ENCODE results near the gene POLR1A.

The POLR1A gene

DNA sequence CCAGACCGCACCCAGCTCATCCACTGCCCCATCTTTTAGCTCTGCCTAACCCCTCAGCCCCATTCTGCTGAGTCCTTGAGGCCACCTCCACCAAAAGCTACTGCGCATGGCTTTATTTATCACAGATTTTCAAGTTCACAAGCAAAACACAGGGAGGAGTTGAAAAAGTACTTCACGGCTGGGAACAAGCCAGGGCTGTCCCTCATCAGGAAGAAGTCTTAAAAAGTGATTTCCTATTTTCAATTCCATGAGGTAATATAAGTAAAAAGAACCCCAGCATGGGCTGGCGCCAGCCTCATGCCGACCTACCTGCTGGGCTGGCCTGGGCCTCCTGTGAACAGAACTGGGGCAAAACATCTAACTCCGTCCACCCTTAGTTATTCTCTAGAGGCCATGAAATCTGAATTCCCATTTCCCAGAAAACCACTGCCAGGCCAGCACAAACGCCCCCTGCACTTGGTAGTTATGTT lies 69.0 kb downstream of the POLR1A start:
- no peak for DNase-seq

DNA sequence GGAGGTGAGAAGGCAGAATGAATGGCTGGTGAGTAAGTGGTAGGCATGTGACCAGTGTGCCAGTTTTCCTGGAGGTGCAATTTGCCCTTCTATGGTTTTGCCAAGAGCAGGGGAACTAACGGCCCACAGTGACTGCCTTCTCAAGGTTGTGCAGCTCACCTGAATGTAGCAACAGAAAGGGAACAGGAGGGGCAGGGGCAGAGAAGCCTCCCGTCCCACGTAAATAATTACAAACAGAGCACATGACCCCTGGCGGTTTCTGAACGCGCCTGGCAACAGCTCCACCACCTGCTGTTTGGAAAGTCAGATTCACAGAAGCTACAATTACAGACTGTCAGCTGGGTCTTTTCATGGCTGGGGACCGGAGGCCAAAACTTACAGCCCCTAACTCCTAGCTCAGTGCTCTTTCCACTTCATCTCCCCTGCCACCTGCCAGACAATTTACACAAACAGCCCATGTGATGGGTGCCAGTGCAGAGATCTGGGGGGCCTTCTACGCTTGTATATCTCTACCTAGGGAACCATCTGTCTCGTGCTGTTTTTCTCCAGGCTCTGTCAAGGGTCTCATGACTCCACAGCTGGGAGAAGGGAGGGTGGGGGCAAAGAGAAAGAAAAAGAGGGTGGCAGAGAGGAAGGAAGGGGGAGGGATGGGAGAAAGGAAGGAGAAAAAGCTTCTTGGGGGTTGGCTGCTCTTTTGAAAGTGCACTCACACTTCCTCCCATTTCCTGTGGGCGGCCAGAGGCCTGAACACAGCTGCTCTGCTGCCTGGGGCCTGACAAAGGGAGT lies 69.6 kb downstream of the POLR1A start:
- peak; percentile 68 for DNase-seq

DNA sequence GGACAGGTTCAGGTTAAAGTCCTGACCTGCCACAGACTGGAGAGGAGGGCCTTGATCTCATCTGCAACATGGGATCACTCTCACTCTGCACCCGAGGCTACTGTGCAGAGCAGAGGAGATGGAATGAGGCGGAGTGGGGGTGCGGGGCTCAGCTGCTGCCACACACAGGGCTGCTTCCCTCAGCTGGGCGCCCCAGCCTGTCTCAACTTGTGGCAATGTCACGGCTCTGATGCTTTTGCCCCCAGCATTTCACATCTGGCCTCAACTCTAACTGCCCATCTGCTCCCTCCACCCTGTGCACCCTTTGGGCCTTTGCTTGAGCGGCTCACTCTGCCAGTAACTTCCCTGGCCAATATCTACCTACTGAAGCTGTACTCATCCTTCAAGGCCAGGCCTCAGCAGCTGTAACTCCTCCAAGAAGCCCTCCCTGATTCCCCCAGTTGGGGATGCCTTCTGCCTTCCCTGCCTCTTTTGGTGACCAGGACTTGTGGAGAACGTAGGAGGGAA lies 70.3 kb downstream of the POLR1A start:
- no peak for DNase-seq

DNA sequence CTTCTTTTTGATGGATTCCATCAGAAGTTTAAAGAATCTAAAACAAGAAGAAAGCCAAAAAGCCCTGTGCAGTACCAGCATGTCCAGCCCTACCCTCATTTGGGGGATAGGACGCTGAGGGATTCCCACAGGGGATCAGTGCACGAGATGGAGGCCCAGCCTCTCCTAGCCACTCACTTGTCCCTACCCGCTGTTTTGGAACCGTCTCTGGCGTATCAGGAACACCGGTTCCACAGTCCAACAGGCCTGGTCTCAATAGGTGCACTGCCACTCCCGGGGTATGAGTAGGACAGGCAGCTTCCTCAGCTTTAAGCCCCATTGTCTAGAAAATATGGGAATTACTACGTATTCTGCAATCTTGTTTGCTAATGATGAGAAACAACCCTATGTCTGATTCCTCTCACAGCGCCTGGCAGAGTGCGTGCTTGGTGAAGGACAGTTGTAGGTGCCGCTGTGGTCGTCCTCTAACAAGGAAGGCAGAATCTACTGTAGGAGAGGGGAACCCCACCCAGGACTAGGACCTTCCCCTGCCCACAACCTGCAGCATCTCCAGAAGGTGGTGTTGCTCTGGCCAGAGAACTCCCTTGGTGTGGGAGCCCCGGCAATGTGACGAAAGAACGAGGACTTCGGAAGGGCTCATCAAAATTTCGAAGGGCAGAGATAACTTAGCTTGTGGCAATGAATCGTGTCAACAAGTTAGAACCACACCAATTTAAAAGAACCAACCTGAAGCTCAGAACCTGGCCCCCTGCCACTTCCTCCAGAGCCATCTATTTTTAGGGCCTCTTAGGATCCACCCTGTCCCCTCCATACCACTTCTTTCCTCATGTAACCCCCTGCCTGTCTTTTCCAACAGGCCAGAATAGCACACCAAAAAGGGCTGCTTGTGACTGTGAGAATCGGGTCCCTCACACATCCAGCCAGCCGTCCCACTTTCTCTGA lies 71.7 kb downstream of the POLR1A start:
- no peak for DNase-seq

DNA sequence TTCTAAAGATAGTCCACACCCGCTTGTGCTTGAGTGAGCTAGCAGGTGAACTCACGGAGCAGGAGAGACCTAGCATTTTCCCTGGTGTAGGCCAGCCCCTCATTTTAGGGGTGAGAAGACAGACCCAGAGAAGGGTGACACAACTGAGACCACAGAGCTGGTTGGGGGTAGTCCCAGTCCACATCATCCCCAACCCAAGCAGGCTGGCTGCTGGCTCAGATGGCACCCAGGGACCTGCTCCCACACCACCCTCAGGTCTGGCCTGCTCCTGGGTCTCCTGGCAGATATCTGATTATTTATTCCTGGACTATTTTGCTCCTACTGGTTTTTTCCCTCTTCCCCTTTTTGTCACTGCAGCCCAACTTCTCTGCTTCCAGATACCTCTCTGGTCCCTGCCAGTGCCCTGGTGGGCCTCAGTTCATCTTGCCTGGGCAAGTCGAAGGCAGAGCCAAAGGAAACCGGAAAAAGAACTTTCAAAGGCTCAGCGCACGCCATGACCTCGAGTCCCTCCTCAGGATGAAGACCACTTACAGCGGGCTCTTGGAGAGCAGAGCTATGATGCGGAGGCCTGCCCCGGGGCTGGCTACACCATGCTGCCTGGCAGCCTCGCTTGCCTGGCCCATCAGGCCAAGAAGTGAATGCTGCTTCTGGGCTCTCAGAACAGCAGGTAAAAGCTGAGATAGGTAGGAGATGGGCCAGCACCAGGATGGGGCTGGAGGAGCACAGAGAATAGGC lies 72.7 kb downstream of the POLR1A start:
- DNase-seq, result no peak

DNA sequence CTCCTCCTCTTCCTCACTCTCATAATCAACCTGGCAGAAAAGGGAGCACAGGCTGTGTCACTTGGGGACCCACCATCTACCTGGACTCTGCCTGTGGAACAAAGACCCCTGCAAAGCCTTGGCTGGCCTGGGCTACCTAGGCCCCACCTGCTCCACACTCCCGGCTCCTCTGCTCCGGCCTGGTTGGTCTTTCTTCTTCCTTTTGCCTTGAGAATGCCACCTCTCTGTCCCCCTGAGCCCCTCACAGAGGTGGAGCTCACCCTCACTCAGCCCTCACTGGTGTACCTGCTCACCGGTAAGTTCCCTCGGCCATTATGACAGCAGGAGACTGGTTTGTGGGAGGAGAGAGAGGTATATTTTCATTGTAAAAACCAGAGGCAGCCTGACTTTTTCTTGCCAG lies 74.1 kb downstream of the POLR1A start:
- no peak for DNase-seq

DNA sequence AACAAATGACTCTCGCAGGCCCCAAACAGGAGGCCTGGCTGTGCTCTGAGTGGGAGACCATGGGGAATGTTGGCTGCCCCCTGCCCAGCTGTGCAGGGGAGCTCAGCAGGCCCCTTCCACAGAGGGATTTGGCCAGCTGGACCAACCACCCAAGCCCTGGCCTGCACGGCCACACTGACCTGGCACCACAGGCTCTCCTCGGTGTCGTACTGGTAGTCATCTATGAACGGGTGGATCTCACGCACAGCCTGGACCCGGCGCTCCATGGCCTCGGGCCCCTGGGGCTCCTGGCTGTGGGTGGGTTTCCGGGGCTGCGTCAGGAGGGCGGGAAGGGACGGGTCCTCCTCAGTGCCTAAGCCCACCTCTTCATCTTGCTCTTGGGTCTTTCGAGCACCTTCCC lies 74.5 kb downstream of the POLR1A start:
- DNase-seq, result no peak

DNA sequence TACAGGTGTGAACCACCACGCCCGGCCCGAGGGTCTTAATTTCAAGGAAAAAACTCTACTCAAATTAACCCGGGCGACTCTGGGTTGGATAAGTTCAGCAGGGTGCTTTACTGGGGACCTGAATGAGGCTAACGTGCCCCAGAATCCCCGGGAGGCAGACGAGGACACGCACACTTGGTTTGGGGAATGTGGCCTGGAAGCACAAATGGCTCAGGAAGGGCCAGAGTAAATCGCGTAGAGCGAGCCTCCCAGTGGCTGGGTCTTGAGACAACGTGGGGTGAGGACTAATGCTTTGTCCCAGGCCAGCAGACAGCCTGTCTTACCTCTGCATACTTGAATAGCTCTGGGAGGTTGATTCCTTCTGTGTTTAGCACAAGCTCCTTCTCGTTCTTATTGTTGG lies 75.8 kb downstream of the POLR1A start:
- no peak for DNase-seq

DNA sequence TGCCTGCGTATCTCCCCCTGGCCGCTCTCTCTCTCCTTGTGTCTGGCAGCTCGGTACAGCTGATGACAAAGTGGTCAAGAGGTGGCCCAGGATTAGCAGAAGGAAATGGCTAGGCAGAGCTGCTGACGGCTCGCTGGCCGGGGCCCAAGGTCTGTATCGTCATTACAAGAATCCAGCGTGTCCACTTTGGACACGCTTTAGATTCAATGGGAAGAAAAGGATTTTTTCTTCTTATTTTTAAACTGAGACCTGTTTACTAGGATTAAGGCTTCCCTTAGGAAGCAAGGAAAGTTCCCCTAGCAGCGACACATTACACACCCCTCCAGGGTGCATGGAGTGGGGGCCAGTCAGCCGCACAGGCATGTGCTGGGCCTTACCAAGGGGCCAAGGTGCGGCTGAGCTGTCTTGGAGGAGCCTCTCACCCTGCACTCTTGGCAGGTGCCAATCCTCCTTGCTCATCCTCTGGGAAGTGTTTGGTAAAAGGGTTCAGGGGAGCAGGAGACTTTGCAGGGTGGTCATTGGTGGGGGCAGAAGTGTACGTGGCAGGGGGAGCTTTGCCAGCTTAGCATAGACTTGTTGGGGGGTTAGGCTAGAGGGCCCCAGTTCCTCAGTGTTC lies 76.8 kb downstream of the POLR1A start:
- DNase-seq, result no peak

DNA sequence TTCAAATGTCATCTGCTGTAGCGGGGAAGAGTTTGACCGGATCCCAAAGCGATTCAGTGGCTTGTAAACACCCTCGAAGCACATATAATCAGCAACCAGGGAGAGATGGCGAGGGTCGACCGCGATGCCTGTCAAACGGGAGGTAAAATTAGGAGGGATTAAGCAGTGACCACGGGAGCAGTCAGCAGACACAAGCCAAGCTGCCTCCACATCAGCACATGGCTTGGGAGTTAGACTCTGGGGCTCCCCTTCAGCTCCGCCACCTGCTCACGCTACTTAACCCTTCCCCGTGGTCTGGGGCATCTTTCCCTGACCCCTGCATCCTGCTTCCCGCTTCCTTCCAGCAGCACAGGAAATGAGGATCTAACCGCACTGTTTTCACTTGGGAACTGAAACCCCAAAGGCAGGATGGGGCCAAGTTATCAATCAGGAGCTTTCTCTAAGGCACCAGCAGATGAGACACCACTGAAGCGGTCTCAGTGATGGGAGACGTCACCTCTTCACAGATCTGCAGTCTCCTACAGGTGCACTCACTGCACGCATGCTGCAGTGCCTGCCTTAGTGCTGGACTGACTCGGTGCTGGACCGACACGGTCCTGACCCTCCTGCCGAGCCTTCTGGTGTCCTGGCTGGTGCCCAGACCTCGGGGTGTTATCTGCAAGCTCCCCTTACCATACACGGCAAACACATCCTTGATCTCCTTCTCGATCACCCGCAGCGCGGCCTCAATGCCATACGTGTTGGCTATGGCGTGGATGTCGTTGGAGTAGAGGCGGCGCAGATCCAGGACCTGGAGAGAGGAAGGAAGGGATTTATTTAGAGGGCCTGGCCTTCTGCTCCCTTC lies 77.5 kb downstream of the POLR1A start:
- no peak for DNase-seq

DNA sequence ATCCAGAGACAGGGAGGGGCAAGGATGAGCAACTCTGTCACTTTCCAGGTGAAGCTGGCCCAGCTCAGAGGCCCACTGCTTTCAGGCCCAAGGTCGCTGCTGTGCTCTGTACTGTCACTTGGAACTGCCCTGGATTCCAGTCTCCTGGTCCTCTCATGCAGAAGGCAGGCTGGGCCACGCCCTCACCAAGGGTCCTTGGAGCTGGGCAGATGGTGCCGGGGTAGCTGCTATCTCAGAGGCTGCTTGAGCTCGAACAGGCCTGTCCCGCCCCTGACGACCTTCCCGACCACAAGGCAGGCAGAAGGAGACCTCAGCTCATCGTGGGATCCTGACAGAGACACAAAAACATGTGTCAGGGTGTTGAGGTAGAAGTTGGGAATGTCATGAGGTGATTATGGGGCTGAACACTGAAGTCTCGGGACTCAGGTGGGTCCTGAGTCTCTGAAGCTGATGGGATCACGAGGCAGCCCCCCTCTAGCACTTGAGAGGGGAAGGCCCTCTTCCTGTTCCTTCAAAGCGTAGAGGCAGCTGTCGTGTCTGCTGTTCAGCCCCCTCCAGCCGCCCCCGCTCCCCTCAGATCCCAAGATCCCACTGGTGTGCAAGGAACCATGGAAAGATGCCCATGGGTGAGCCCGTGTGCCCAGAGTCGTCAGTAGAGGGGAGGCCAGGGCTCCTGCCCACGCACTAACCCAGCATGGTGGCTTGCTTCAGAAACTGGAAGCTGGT lies 78.3 kb downstream of the POLR1A start:
- DNase-seq, result no peak

DNA sequence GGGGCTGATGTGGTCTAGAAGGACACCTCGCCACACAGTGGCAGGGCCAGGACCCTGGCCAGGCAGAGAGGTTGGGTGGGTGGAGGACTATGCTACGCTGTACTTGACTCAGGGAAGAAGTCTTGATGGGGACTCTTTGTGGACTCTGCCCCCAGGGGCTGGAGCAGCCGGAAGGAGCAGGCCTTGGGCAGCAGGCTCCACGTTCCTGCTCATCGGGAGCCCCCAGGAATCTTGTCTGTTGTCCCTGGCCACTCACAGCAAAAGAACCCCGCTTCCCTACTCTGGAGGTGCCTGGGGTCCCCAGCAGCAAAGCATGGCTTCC lies 79.0 kb downstream of the POLR1A start:
- DNase-seq, result no peak

DNA sequence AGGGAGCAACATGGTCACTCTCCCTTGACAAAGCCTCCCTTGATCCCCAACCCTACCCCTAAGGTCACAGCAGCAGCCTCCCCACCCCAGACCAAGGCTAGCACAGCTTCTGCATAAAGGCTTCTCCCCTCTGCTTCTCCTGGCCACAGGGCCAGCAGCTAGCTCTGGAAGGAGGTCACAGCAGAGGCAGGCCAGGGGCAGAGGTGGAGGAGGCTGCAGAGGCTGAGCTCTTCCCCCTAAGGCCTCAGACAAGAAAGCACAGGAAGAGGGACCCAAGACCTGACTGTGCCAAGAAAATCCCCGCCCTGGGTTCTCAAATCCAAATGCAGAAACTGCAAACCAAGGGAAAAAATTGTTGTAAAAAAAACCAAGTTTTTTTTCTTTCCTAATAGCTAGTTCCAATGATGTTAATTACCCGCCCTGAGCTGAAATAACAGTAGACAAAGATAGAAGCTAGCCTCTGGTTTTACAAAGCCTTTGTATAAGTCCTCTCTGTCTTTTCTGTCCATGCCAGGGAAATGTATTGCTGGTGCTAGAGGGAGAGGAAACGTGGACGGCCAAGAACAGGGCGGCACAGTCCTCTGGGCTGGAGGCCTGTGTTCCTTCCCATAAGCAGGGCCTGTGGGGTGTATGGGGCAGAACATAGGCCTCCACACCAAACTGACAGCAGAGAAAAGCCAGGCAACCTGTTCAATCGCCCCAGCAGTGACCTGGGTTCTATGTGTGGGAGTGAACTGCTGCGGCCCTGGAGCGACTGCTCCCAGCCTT lies 79.5 kb downstream of the POLR1A start:
- no peak for DNase-seq

DNA sequence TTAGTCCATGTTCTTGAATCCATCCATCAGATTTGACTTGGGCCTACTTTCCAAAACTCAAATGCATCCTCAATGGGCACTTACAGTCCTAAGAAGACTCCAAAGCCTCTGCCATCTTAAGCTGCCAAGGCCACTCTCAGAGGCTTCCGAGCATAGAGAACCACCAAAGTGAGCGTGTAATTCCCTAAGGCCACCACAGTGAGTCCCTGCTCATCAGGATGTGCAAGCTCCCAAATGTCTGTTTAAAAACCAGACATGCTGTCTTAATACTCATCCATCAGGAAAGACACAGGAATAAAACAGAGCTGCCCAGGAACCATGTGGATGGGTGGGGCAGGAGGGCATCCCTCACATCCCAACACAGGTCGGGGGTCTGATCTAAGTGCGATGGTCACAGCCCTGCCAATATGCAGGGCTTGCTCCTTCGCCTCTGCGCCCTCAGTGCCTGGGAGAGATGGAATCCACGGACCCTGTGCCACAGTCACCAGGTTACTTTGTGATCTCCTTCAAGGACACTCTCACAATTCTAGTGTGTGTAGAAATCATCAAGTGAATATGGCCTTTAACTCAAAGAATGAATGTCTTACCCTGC lies 80.4 kb downstream of the POLR1A start:
- no peak for DNase-seq

DNA sequence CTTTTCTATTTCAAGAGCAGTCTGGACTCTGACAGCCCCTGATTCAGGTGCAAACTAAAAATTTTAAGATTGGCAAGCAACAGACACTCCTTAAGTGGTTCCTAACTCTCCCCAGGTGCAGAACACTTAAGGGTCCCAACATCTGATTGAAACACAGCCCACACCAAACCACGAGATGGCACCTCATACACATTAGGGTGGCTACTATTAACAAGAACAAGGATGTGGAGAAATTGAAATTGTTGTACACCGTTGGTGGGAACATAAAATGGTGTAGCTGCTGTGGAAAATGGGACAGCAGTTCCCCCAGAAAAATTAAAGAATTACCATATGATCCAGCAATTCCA lies 82.3 kb downstream of the POLR1A start:
- no peak for DNase-seq

DNA sequence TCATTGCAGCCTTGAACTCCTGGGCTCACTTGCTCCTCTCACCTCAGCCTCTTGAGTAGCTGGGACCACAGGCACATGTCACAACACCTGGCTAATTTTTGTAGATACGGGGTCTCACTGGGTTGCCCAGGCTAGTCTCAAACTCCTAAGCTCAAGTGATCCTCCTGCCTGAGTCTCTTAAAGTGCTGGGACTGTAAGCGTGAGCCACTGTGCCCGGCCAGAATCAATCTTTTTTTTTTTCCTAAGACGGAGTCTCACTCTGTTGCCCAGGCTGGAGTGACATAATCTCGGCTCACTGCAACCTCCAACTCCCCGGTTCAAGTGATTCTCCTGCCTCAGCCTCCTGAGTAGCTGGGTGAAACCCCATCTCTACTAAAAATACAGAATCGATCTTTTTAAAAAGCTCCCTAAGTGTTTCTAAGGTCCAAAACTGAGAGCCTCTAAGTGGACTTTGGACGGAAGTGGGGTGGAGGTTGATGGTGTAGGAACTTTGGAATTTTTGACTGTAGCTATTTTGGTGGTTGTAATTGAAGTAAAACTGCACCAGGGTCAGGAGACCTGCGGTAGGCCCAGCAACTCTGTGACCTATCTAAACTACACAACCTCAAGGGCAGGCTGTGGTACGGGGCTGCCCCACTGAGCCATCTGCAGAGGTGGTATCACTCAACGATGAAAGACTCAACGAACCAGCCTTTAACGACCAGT lies 82.9 kb downstream of the POLR1A start:
- DNase-seq, result no peak

DNA sequence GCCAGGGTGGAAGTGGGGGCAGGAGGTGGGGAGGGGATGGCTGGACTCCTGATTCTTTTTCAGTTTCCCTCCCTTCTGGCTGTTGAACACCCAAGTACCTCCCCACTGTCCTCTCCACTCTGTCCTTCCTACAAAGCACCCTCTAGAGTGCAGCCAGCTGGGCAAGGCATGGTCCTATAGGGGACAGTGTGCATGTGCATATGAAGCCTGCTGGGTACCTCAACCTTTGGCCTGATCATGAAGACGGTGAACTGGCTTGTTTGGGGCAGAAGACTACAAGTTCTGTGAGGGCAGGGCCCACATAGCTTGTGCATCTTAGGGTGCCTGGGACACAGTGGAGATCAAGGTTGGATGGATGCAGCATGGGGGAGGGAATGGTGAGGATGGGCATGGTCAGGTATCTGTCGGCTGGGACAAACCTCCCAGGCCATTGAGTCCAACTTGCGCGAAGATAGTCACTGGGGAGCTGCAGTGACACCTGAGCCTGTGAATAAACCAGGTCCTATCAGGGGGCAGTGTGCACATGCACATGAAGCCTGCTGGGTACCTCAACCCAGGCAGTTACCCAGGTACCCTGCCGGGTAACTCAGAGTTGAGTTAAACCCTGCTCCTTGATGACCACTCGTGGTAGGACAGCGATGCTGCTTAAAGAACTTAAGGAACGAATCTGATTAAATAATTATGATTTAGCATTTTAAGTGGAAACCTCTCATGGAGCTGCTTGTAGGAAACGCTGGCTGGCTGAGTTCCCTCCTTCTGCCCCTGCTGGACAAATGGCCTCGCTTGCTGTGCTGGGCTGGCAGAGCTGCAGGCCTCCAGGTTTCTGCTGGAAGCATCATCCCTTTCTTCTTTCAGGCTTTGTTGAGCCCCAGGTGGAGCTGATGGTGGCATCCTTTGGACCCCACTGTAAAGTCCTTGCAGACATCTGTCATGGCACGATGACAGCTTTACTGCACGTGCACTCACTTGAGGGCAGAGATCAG lies 84.0 kb downstream of the POLR1A start:
- DNase-seq, result no peak

DNA sequence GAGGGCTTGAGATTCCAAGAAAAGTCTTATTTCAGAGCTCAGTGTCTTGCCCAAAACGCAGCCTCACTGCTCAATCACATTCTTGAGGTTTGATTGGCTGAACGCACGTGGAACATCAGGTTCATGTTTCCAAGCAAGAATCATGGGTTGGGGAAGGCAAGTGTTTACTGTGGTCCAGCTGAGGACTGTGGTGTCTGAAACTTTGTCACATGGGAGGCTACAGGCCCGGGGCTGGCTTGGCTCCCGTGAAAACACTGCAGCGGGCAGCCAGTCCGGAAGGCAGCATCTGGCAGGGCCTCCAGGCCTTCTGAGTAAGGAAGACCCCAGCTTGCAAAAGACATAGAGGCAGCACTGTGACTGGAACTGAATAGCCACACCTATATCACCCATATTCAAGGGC lies 84.7 kb downstream of the POLR1A start:
- no peak for DNase-seq

Measured in effector CD4-positive, alpha-beta T cell (primary cell).